ENCODE measurements around the gene RPL38.

Gene RPL38

GRCh38 chr17:74217888-74218287, 14.4 kb downstream of the RPL38 start:
- no peaks in the 10 kb centered on the region for H3K79me1 ChIP-seq (replicated peaks; ENCODE audit: low read length, poor library complexity, severe bottlenecking)
- H3K4ac ChIP-seq (ENCODE audit: low read depth in 1 of 2, low read length in 2 of 2): no peak overlapping the region
- DNase-seq: no peak
- H3K27ac ChIP-seq (ENCODE audit: low read length, poor library complexity, severe bottlenecking): no peak overlapping the region
- no peak overlapping the region for H2AK5ac ChIP-seq (ENCODE audit: low read length, severe bottlenecking)
- peaks cover 24 to 42% of the 10 kb centered on the region in 2 experiments for H3K27me3 ChIP-seq (ENCODE audit: control insufficient read depth in 1 of 2, insufficient read depth in 1 of 2, low read length in 2 of 2)
- H3K4me3 ChIP-seq (ENCODE audit: insufficient read depth in 1 of 2, low read depth in 1 of 2, low read length in 2 of 2): no peak overlapping the region
- no peaks in the 10 kb centered on the region for H3K9me3 ChIP-seq (ENCODE audit: control insufficient read depth, low read length)
- no peak overlapping the region for H2BK12ac ChIP-seq (ENCODE audit: low read length in 2 of 2)
- H2AFZ ChIP-seq (ENCODE audit: low read depth, low read length): no peak overlapping the region
- WGBS: no CpG with 5 or more reads among the region's 2 CpGs
- no peak overlapping the region for H3K18ac ChIP-seq (ENCODE audit: low read depth in 1 of 2, low read length in 2 of 2)
- H3K4me2 ChIP-seq (ENCODE audit: low read length, poor library complexity, severe bottlenecking): no peak overlapping the region
- H3K9ac ChIP-seq (ENCODE audit: low read length): no peak overlapping the region
- H2BK5ac ChIP-seq (ENCODE audit: low read depth, low read length, poor library complexity, severe bottlenecking): no peak overlapping the region
- H4K91ac ChIP-seq (ENCODE audit: low read length): no peak overlapping the region
- peaks cover 12% of the 10 kb centered on the region for H3K4me1 ChIP-seq (ENCODE audit: control insufficient read depth, insufficient read depth, low read depth, low read length)
- no peak overlapping the region for H2BK15ac ChIP-seq (ENCODE audit: low read depth, poor library complexity, severe bottlenecking)
- H4K8ac ChIP-seq (ENCODE audit: low read length): no peak overlapping the region
- H3K14ac ChIP-seq (ENCODE audit: low read length in 2 of 2): no peak overlapping the region
- H3K36me3 ChIP-seq (ENCODE audit: control insufficient read depth in 1 of 2, insufficient read depth in 2 of 2, low read depth in 1 of 2, low read length in 2 of 2): no peaks in the 10 kb centered on the region
- H2BK120ac ChIP-seq (ENCODE audit: low read depth, low read length): no peak overlapping the region
- H3K23ac ChIP-seq (ENCODE audit: low read length in 2 of 2): no peak overlapping the region

GRCh38 chr17:74218436-74218835, 15.0 kb downstream of the RPL38 start:
- no peak for DNase-seq
- Histone ChIP-seq H2BK120ac (ENCODE audit: low read depth, low read length) (no peak overlapping the region), H2BK12ac (ENCODE audit: low read length in 2 of 2) (no peak overlapping the region), H3K4me2 (ENCODE audit: low read length, poor library complexity, severe bottlenecking) (no peak overlapping the region), H3K27ac (ENCODE audit: low read length, poor library complexity, severe bottlenecking) (no peak overlapping the region), H3K4ac (ENCODE audit: low read depth in 1 of 2, low read length in 2 of 2) (no peak overlapping the region), H2AK5ac (ENCODE audit: low read length, severe bottlenecking) (no peak overlapping the region), H3K4me3 (ENCODE audit: insufficient read depth in 1 of 2, low read depth in 1 of 2, low read length in 2 of 2) (no peak overlapping the region), H2AFZ (ENCODE audit: low read depth, low read length) (no peak overlapping the region), H2BK15ac (ENCODE audit: low read depth, poor library complexity, severe bottlenecking) (no peak overlapping the region), H4K8ac (ENCODE audit: low read length) (no peak overlapping the region), H3K18ac (ENCODE audit: low read depth in 1 of 2, low read length in 2 of 2) (no peak overlapping the region), H3K14ac (ENCODE audit: low read length in 2 of 2) (no peak overlapping the region), H2BK5ac (ENCODE audit: low read depth, low read length, poor library complexity, severe bottlenecking) (no peak overlapping the region), H3K9me3 (ENCODE audit: control insufficient read depth, low read length) (no peaks in the 10 kb centered on the region), H3K36me3 (ENCODE audit: control insufficient read depth in 1 of 2, insufficient read depth in 2 of 2, low read depth in 1 of 2, low read length in 2 of 2) (no peaks in the 10 kb centered on the region), H3K27me3 (ENCODE audit: control insufficient read depth in 1 of 2, insufficient read depth in 1 of 2, low read length in 2 of 2) (peaks cover 24 to 42% of the 10 kb centered on the region in 2 experiments), H3K9ac (ENCODE audit: low read length) (peak overlapping the region; percentile 38), H3K4me1 (ENCODE audit: control insufficient read depth, insufficient read depth, low read depth, low read length) (peaks cover 10% of the 10 kb centered on the region), H3K79me1 (replicated peaks; ENCODE audit: low read length, poor library complexity, severe bottlenecking) (no peaks in the 10 kb centered on the region), H4K91ac (ENCODE audit: low read length) (no peak overlapping the region), H3K23ac (ENCODE audit: low read length in 2 of 2) (no peak overlapping the region)
- WGBS: 82% methylated on average over 8 of the region's 8 CpGs

- H2AK5ac ChIP-seq (ENCODE audit: low read length, severe bottlenecking): no peak overlapping the region
- H3K9me3 ChIP-seq (ENCODE audit: control insufficient read depth, low read length): no peaks in the 10 kb centered on the region
- H3K4me1 ChIP-seq (ENCODE audit: control insufficient read depth, insufficient read depth, low read depth, low read length): no peaks in the 10 kb centered on the region
- H4K91ac ChIP-seq (ENCODE audit: low read length): no peak overlapping the region
- no peak overlapping the region for H4K8ac ChIP-seq (ENCODE audit: low read length)
- DNase-seq: no peak
- no peak overlapping the region for H2AFZ ChIP-seq (ENCODE audit: low read depth, low read length)
- no peak overlapping the region for H2BK15ac ChIP-seq (ENCODE audit: low read depth, poor library complexity, severe bottlenecking)
- no peak overlapping the region for H3K23ac ChIP-seq (ENCODE audit: low read length in 2 of 2)
- H3K4me2 ChIP-seq (ENCODE audit: low read length, poor library complexity, severe bottlenecking): no peak overlapping the region
- no peak overlapping the region for H3K14ac ChIP-seq (ENCODE audit: low read length in 2 of 2)
- H3K4me3 ChIP-seq (ENCODE audit: insufficient read depth in 1 of 2, low read depth in 1 of 2, low read length in 2 of 2): no peak overlapping the region
- H2BK120ac ChIP-seq (ENCODE audit: low read depth, low read length): no peak overlapping the region
- H2BK12ac ChIP-seq (ENCODE audit: low read length in 2 of 2): no peak overlapping the region
- WGBS: 68% methylated on average over 2 of the region's 3 CpGs
- no peak overlapping the region for H3K27ac ChIP-seq (ENCODE audit: low read length, poor library complexity, severe bottlenecking)
- no peaks in the 10 kb centered on the region for H3K79me1 ChIP-seq (replicated peaks; ENCODE audit: low read length, poor library complexity, severe bottlenecking)
- H3K27me3 ChIP-seq (ENCODE audit: control insufficient read depth in 1 of 2, insufficient read depth in 1 of 2, low read length in 2 of 2): peaks cover 19 to 31% of the 10 kb centered on the region in 2 experiments
- H3K18ac ChIP-seq (ENCODE audit: low read depth in 1 of 2, low read length in 2 of 2): no peak overlapping the region
- H3K9ac ChIP-seq (ENCODE audit: low read length): no peak overlapping the region
- H2BK5ac ChIP-seq (ENCODE audit: low read depth, low read length, poor library complexity, severe bottlenecking): no peak overlapping the region
- H3K36me3 ChIP-seq (ENCODE audit: control insufficient read depth in 1 of 2, insufficient read depth in 2 of 2, low read depth in 1 of 2, low read length in 2 of 2): no peaks in the 10 kb centered on the region
- H3K4ac ChIP-seq (ENCODE audit: low read depth in 1 of 2, low read length in 2 of 2): no peak overlapping the region
These were observed 16.2 kb downstream of the RPL38 start for GRCh38 chr17:74219576-74220133.

GRCh38 chr17:74220219-74220618, 16.7 kb downstream of the RPL38 start:
- no peak overlapping the region for H3K14ac ChIP-seq (ENCODE audit: low read length in 2 of 2)
- no peak overlapping the region for H3K4ac ChIP-seq (ENCODE audit: low read depth in 1 of 2, low read length in 2 of 2)
- peaks cover 19 to 26% of the 10 kb centered on the region in 2 experiments for H3K27me3 ChIP-seq (ENCODE audit: control insufficient read depth in 1 of 2, insufficient read depth in 1 of 2, low read length in 2 of 2)
- H3K4me2 ChIP-seq (ENCODE audit: low read length, poor library complexity, severe bottlenecking): no peak overlapping the region
- no peak overlapping the region for H2BK12ac ChIP-seq (ENCODE audit: low read length in 2 of 2)
- H4K8ac ChIP-seq (ENCODE audit: low read length): no peak overlapping the region
- H2AK5ac ChIP-seq (ENCODE audit: low read length, severe bottlenecking): no peak overlapping the region
- H3K36me3 ChIP-seq (ENCODE audit: control insufficient read depth in 1 of 2, insufficient read depth in 2 of 2, low read depth in 1 of 2, low read length in 2 of 2): no peaks in the 10 kb centered on the region
- no peak overlapping the region for H3K18ac ChIP-seq (ENCODE audit: low read depth in 1 of 2, low read length in 2 of 2)
- no peak overlapping the region for H3K9ac ChIP-seq (ENCODE audit: low read length)
- no peak overlapping the region for H2BK120ac ChIP-seq (ENCODE audit: low read depth, low read length)
- no peak overlapping the region for H3K27ac ChIP-seq (ENCODE audit: low read length, poor library complexity, severe bottlenecking)
- no peak overlapping the region for H2BK15ac ChIP-seq (ENCODE audit: low read depth, poor library complexity, severe bottlenecking)
- no peaks in the 10 kb centered on the region for H3K79me1 ChIP-seq (replicated peaks; ENCODE audit: low read length, poor library complexity, severe bottlenecking)
- H3K4me3 ChIP-seq (ENCODE audit: insufficient read depth in 1 of 2, low read depth in 1 of 2, low read length in 2 of 2): no peak overlapping the region
- no peak for DNase-seq
- H3K9me3 ChIP-seq (ENCODE audit: control insufficient read depth, low read length): no peaks in the 10 kb centered on the region
- WGBS: 73% methylated on average over 2 of the region's 2 CpGs
- no peak overlapping the region for H3K23ac ChIP-seq (ENCODE audit: low read length in 2 of 2)
- H2BK5ac ChIP-seq (ENCODE audit: low read depth, low read length, poor library complexity, severe bottlenecking): no peak overlapping the region
- H4K91ac ChIP-seq (ENCODE audit: low read length): no peak overlapping the region
- no peak overlapping the region for H2AFZ ChIP-seq (ENCODE audit: low read depth, low read length)
- H3K4me1 ChIP-seq (ENCODE audit: control insufficient read depth, insufficient read depth, low read depth, low read length): no peaks in the 10 kb centered on the region
